RWPE2 (cell line): ENCODE data around the gene FBXL19.

Experiments used
- ATAC-seq: fragments of 200-7000 bp; cut with Tn5 transposase; 3 replicates; pipeline ENCODE4 v1.9.1; 2021; ENCODE audit warnings: low read depth
- DNase-seq: peaks from one replicate; pipeline ENCODE4 v3.0.0-alpha.2; 2020; ENCODE audit warnings: low spot score
- H3K27ac ChIP-seq: fragments of 450-650 bp; 2 replicates; pipeline ENCODE4 v1.5.1; 2017; ENCODE audit warnings: mild to moderate bottlenecking; ENCODE audit not compliant: poor library complexity, severe bottlenecking
- H3K27me3 ChIP-seq: fragments of 250-450 bp; sonication (Bioruptor Pico); 2 replicates; pipeline ENCODE4 v1.5.1; 2021; ENCODE audit warnings: mild to moderate bottlenecking, moderate library complexity; ENCODE audit not compliant: insufficient read depth, poor library complexity, severe bottlenecking
- H3K36me3 ChIP-seq: fragments of 250-450 bp; sonication (Bioruptor Pico); 2 replicates; pipeline ENCODE4 v1.5.1; 2020; ENCODE audit warnings: low read depth, mild to moderate bottlenecking, moderate library complexity
- H3K4me1 ChIP-seq: fragments of 250-450 bp; sonication (Bioruptor Pico); 2 replicates; pipeline ENCODE4 v1.5.1; 2021; ENCODE audit warnings: mild to moderate bottlenecking, moderate library complexity; ENCODE audit not compliant: insufficient read depth, poor library complexity, severe bottlenecking
- H3K4me3 ChIP-seq: fragments of 250-450 bp; sonication (Bioruptor Pico); 2 replicates; pipeline ENCODE4 v1.5.1; 2021; ENCODE audit warnings: mild to moderate bottlenecking, moderate library complexity; ENCODE audit not compliant: severe bottlenecking
- H3K9me3 ChIP-seq: fragments of 250-450 bp; sonication (Bioruptor Pico); 2 replicates; pipeline ENCODE4 v1.5.1; 2021; ENCODE audit warnings: mild to moderate bottlenecking, moderate library complexity; ENCODE audit not compliant: severe bottlenecking
- TF ChIP-seq, protein P1 (sequence below): fragments of 450-650 bp; IDR thresholded peaks from one replicate; pipeline ENCODE4 v1.5.1; 2017; ENCODE audit warnings: mild to moderate bottlenecking, moderate library complexity; ENCODE audit not compliant: poor library complexity, severe bottlenecking

Gene FBXL19

GRCh38 chr16:30995927-30996323 is 72.6 kb downstream of the FBXL19 start:
- no peak for DNase-seq
- TF ChIP-seq, protein P1, sequence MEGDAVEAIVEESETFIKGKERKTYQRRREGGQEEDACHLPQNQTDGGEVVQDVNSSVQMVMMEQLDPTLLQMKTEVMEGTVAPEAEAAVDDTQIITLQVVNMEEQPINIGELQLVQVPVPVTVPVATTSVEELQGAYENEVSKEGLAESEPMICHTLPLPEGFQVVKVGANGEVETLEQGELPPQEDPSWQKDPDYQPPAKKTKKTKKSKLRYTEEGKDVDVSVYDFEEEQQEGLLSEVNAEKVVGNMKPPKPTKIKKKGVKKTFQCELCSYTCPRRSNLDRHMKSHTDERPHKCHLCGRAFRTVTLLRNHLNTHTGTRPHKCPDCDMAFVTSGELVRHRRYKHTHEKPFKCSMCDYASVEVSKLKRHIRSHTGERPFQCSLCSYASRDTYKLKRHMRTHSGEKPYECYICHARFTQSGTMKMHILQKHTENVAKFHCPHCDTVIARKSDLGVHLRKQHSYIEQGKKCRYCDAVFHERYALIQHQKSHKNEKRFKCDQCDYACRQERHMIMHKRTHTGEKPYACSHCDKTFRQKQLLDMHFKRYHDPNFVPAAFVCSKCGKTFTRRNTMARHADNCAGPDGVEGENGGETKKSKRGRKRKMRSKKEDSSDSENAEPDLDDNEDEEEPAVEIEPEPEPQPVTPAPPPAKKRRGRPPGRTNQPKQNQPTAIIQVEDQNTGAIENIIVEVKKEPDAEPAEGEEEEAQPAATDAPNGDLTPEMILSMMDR: no peak
- Histone ChIP-seq H3K36me3 (no peaks in the 10 kb centered on the region), H3K9me3 (no peaks in the 10 kb centered on the region), H3K27me3 (no peaks in the 10 kb centered on the region), H3K4me3 (peak overlapping the region; percentile 43), H3K4me1 (peaks cover 14% of the 10 kb centered on the region), H3K27ac (peak overlapping the region; percentile 94)
- no peak for ATAC-seq

DNA sequence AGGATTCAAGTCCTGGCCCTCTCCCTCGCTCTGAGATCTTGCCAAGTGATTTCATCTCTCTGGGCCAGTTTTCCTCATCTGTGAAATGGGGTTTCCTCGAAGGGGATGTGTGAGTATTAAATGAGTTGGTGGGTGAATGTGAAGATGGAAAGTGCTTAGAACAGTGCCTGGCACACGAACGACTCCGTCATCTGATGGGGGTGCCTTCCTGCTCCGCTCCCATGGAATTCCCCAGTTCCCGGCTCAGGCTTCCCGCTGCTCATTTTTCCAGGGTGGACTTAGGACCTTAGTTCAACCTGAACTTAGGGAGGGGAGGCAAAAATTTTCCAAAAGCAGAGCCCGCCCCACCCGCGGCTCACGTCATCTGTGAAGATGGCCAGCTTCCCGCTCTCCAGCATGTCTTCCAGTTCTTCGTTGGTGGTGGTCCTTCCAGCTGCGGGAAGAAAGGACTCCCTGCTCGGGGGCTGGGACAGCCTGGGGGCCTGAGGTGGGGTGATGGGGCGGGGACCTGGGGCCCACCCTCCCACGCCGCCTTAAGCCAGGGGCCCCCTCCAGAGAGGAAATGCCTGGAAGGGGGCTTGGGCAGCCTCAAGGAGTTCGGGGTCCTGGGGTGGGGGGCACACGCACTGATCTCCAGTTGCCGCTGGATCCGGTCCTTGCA is 73.1 kb downstream of the FBXL19 start:
- DNase-seq (no peak), ATAC-seq (no peak)
- H3K4me3 ChIP-seq: peak overlapping the region; percentile 43

DNA sequence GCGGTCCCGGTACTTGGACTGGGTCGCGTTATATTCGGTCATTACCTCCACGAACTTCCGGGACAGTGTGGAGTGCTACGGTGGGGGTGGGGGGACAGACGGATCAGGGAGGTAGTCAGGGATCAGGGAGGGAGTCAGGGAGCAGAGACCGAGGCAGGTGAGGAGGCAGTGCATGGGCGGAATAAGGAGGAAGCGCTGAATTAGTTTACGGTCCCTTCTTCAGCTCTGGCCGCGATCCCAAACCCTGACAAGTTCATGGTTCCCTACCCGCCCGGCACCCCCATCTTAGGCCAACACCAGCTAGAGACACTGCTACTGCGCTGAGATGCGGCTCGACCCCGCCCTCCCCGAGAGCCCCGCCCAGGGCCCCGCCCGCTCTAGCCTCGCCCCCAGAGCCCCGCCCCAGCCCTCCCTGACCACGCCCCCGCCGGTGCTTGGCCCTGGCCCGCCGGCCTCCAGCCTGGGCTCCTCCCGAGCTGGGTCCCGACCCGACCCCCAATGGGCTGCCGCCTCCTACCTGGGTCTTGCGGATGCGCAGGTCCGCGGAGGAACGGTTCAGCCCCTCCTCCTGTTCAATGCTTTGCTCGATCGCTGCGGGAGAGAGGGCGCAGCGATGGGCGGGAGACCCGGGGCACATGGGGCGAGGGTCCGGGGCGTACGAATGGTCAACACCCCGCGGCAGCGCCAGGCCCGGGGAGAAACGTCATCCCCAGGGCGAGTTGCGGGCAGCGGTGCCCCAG is 73.8 kb downstream of the FBXL19 start:
- no peaks in the 10 kb centered on the region for H3K36me3 ChIP-seq
- DNase-seq (peak; percentile 85), ATAC-seq (peak; percentile 85)
- H3K27me3 ChIP-seq: no peaks in the 10 kb centered on the region
- no peaks in the 10 kb centered on the region for H3K9me3 ChIP-seq
- peak overlapping the region; percentile 43 for H3K4me3 ChIP-seq
- TF ChIP-seq, protein P1: no peak
- H3K4me1 ChIP-seq: peaks cover 14% of the 10 kb centered on the region
- H3K27ac ChIP-seq: peak overlapping the region; percentile 94

More for the DNA sequence above, 73.1 kb downstream of the FBXL19 start:
- H3K27ac ChIP-seq: peak overlapping the region; percentile 94
- peaks cover 14% of the 10 kb centered on the region for H3K4me1 ChIP-seq
- H3K9me3 ChIP-seq: no peaks in the 10 kb centered on the region
- no peaks in the 10 kb centered on the region for H3K27me3 ChIP-seq
- TF ChIP-seq, protein P1: no peak
- H3K36me3 ChIP-seq: no peaks in the 10 kb centered on the region

DNA sequence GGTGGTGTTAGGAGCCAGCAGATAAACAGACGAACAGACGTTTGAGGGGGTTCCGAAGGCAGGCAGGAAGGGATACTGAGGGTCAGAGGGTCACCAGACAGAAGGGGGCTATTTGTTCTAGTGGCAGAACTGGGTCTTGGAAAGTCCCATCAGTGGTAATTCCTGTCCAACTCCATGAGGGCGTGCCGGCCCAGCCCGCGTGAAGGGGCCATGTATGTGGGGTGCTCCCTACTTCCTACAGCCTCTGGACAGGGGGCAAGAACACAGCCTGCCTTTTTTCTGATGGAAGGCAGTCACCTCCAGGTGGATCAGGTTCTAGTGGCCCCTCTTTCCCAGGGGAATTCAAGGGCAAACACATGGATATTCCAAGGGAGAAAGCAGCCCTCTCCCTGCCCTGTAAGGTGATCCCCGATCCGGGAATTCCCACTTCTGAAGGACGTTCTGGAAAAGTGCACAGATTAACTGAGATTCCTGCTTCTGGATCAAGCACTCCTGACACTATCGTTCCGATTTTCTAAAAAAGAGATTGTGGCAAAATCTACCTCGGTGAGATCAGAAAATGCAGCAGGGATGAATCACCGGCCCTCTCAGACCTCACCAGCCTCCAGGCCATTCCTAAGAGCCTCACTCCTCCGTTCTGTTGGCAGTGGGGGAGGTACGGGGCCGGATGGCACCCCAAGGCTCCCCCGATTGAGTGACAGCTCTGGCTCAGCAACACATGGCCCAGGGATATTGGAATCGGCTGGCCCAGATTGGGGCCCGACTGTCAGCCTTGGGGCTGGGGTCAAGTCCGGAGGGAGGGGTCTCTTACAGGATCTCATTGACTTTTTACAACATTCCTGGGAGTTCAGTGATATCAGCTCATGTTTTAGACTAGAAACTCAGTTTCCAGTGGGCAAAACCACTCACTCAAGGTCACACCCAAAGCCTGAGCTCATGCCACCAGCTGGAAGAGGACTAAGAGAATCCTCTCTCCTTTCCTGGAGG is 74.6 kb downstream of the FBXL19 start:
- Histone ChIP-seq H3K27ac (peak overlapping the region; percentile 94), H3K4me1 (peaks cover 14% of the 10 kb centered on the region), H3K4me3 (peak overlapping the region; percentile 43), H3K27me3 (no peaks in the 10 kb centered on the region), H3K36me3 (no peaks in the 10 kb centered on the region), H3K9me3 (no peaks in the 10 kb centered on the region)
- peak; percentile 80 for ATAC-seq
- TF ChIP-seq, protein P1: no peak
- no peak for DNase-seq
